A673 (cell line): ENCODE data around the gene CDK1.

Experiments used
- EZH2 ChIP-seq: fragments of 200-600 bp; sonication (generic); IDR thresholded peaks from 2 replicates; pipeline ENCODE4 v1.6.1; 2017; ENCODE audit warnings: borderline replicate concordance, low read depth, mild to moderate bottlenecking, mixed read lengths, antibody characterized with exemption, low read length; ENCODE audit not compliant: poor library complexity, severe bottlenecking
- TF ChIP-seq, protein P1 (sequence below): fragments of 300-800, 200-600 bp; sonication (generic); conservative IDR thresholded peaks from 2 replicates; pipeline ENCODE4 v1.5.1; 2017; ENCODE audit warnings: low read depth, mild to moderate bottlenecking, antibody characterized with exemption, low read length, moderate library complexity, mixed read lengths

DNA sequence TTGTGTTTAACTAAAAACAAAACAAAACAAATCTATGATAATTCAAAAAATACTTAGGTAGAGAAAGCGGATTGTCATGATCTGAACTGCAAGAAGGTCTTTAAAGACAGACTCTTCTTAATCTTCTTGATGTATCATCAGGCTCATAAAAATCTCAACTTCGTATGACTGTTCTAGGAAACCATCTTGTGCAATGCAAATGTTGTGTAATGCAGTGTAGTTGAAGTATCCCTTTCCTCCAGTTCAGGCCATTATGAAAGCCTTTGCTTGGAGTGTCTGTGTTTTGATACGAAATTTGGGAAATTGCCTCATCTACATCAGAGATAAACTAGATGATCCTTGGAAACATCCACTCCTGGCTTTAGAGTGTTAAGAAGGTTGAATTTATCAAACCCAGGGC is 30.9 kb downstream of the CDK1 start:
- TF ChIP-seq, protein P1, sequence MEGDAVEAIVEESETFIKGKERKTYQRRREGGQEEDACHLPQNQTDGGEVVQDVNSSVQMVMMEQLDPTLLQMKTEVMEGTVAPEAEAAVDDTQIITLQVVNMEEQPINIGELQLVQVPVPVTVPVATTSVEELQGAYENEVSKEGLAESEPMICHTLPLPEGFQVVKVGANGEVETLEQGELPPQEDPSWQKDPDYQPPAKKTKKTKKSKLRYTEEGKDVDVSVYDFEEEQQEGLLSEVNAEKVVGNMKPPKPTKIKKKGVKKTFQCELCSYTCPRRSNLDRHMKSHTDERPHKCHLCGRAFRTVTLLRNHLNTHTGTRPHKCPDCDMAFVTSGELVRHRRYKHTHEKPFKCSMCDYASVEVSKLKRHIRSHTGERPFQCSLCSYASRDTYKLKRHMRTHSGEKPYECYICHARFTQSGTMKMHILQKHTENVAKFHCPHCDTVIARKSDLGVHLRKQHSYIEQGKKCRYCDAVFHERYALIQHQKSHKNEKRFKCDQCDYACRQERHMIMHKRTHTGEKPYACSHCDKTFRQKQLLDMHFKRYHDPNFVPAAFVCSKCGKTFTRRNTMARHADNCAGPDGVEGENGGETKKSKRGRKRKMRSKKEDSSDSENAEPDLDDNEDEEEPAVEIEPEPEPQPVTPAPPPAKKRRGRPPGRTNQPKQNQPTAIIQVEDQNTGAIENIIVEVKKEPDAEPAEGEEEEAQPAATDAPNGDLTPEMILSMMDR: no peak
- TF ChIP-seq EZH2: no peak
